Body of pancreas (tissue), 4 donors: ENCODE data around the gene CACNG6. TPM values are rescaled to one million over a fixed set of nuclear protein-coding genes. Genes with fewer than 3 reads are reported as not detected.

Experiments used
- ATAC-seq: fragments of 150-250 bp; one replicate; pipeline ENCODE4 v1.9.1; 2016
- DNase-seq, 4 donors: peaks; one replicate each; pipeline ENCODE4 v3.0.0-alpha.2; 2019
- H3K27ac ChIP-seq, 4 donors: fragments of 200-600 bp; sonication (generic); 1 replicate in 3 of 4; 2 replicates in 1 of 4; pipeline versions ENCODE4 v1.5.1 to v1.6.1; 2016 to 2019; ENCODE audit warnings: mild to moderate bottlenecking in 1 of 4, mixed read lengths in 1 of 4, moderate library complexity in 1 of 4
- H3K27me3 ChIP-seq, 2 donors: fragments of 200-600 bp; sonication (generic); one replicate each; pipeline ENCODE4 v1.6.0; 2016; ENCODE audit warnings: mild to moderate bottlenecking in 1 of 2
- H3K36me3 ChIP-seq, 2 donors: fragments of 200-600 bp; sonication (generic); replicated peaks in 1 of 2; 2 replicates each; pipeline ENCODE4 v1.5.1; 2016; ENCODE audit warnings: low read depth in 2 of 2; ENCODE audit not compliant: insufficient read depth in 1 of 2
- H3K4me1 ChIP-seq: fragments of 200-600 bp; sonication (generic); one replicate; pipeline ENCODE4 v1.6.0; 2016
- H3K4me3 ChIP-seq, 2 donors: fragments of 200-600 bp; sonication (generic); 1 replicate in 1 of 2; 2 replicates in 1 of 2; pipeline ENCODE4 v1.5.1; 2016 to 2019
- H3K9me3 ChIP-seq, 3 donors: fragments of 200-600 bp; sonication (generic); 1 replicate in 2 of 3; 2 replicates in 1 of 3; pipeline ENCODE4 v1.5.1; 2016
- POLR2A ChIP-seq, 3 donors: fragments of 450-650 bp; IDR thresholded peaks; one replicate each; pipeline ENCODE4 v1.6.1; 2016; ENCODE audit warnings: antibody characterized with exemption in 3 of 3, mild to moderate bottlenecking in 2 of 3
- WGBS, 2 donors: methylation state at CpG; one replicate each; pipeline ENCODE4 v1.1.5; 2017; 5-methylcytosine and 5-hydroxymethylcytosine counted together
- intact Hi-C: fragments of 100-400 bp; cut with DNase I; formaldehyde crosslinking; loops from one replicate; pipeline ENCODE4 v1.15.1; 2023
- total RNA-seq, 2 donors: library from RNA; depleted of rRNA; stranded (reverse); fragments of >200 nt; gene quantifications; one replicate each; pipeline ENCODE4 v1.1.0, GENCODE V29; 2016
- TF ChIP-seq, protein P1 (sequence below), 7 experiments: fragments of 450-650 bp in 4 of 7; fragments of 200-600 bp in 3 of 7; sonication (generic) in 3 of 7; IDR thresholded peaks; one replicate each; pipeline ENCODE4 v1.5.1; 2016 to 2019; ENCODE audit warnings: antibody characterized with exemption in 7 of 7

Gene CACNG6
- total RNA-seq, 2 donors from 2014 or later: not detected

DNA sequence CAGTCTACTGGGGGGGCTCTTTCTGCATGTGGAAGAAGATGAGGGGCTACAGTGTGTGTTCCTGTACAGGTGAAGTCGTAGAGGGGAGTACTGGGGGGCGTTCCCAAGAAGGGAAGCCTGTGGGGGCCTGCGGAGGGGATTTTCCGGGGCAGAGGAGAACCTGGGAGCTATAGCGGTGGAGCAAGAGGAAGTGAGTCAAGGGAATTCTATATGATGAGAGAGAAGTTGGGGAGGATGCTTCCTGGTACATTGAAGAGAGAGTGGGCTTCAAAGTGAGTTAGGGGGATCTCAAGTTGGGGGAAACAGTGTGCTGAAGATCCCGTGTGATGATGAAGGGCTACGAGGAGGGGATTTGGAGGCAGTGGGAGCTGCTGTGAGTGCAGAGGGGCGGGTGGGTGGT lies 30.6 kb upstream of the CACNG6 start:
- intact Hi-C loops: no loop called here
- Histone ChIP-seq H3K36me3 (no peaks in the 10 kb centered on the region), H3K27me3 (peaks cover 0 to 20% of the 10 kb centered on the region in 2 donors), H3K9me3 (no peaks in the 10 kb centered on the region), H3K4me3 (no peak overlapping the region), H3K4me1 (no peaks in the 10 kb centered on the region), H3K27ac (no peak overlapping the region)
- ATAC-seq: no peak
- DNase-seq: no peak
- WGBS, 2 donors: 2 to 6% methylated on average over 8 of the region's 8 CpGs
- TF ChIP-seq, protein P1, sequence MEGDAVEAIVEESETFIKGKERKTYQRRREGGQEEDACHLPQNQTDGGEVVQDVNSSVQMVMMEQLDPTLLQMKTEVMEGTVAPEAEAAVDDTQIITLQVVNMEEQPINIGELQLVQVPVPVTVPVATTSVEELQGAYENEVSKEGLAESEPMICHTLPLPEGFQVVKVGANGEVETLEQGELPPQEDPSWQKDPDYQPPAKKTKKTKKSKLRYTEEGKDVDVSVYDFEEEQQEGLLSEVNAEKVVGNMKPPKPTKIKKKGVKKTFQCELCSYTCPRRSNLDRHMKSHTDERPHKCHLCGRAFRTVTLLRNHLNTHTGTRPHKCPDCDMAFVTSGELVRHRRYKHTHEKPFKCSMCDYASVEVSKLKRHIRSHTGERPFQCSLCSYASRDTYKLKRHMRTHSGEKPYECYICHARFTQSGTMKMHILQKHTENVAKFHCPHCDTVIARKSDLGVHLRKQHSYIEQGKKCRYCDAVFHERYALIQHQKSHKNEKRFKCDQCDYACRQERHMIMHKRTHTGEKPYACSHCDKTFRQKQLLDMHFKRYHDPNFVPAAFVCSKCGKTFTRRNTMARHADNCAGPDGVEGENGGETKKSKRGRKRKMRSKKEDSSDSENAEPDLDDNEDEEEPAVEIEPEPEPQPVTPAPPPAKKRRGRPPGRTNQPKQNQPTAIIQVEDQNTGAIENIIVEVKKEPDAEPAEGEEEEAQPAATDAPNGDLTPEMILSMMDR (IDR thresholded peaks at IDR 0.05): no peak
- no peak for TF ChIP-seq POLR2A (IDR thresholded peaks at IDR 0.05)

DNA sequence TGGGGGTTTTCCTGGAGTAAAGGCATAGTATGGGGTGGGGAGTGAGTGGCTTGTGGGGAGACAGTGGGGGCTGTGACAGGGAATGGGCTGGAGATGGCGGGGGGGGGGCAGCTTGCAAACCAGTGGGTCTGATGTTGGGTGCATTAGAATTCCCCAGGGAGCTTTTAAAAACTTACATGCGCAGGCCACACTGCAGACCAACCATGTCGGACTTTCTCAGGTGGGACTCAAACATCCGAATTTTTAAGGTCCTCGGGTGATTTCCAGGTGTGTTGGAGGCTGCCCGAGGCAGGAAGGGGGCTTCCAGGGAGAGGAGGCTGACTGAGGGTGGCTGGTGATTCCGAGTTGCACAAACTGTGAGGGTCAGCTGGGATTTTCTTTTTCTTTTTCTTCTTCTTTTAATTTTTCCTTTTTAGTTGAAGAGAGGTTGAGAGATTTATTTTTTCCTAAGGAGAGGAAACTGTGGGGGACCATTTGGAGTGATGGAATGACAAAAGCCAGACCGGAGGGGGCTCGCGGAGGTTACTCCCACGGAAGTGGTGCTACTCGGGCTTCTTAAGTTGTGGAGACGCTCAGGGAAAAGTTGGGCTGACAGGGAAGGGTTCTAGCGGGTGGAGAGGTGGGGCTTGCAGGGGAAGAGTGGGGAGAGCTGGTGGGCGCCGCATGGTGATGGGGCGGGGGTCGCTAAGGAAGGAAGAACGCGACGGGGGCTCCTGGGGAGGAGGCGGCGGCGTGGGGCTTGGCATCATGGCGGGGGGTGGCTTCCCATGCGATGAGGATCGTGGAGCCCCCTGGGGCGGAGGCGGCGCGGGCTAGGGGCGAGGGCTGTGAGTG lies 29.7 kb upstream of the CACNG6 start:
- no peak for DNase-seq
- intact Hi-C loops: no loop called here
- Histone ChIP-seq H3K36me3 (no peaks in the 10 kb centered on the region), H3K4me3 (no peak overlapping the region), H3K9me3 (no peaks in the 10 kb centered on the region), H3K27me3 (peaks cover 0 to 20% of the 10 kb centered on the region in 2 donors), H3K27ac (no peak overlapping the region), H3K4me1 (no peaks in the 10 kb centered on the region)
- WGBS, 2 donors: 2 to 3% methylated on average over 25 to 28 of the region's 32 CpGs
- no peak for ATAC-seq
- no peak for TF ChIP-seq POLR2A (IDR thresholded peaks at IDR 0.05)
- TF ChIP-seq, protein P1 (IDR thresholded peaks at IDR 0.05): no peak

GRCh38 chr19:53962887-53963431 lies 28.5 kb upstream of the CACNG6 start, which contains the start of gene CACNG8:
Gene CACNG8 (plus strand): TSS chr19:53962937.
- H3K9me3 ChIP-seq: no peaks in the 10 kb centered on the region
- DNase-seq (no peak), ATAC-seq (no peak)
- TF ChIP-seq, protein P1 (IDR thresholded peaks at IDR 0.05): no peak
- TF ChIP-seq POLR2A (IDR thresholded peaks at IDR 0.05): no peak
- H3K4me1 ChIP-seq: no peaks in the 10 kb centered on the region
- no peak within 1 kb of the TSS for H3K27ac ChIP-seq
- H3K4me3 ChIP-seq: no peak within 1 kb of the TSS
- H3K27me3 ChIP-seq: peaks cover 0 to 20% of the 10 kb centered on the region in 2 donors
- intact Hi-C loops: no loop called here
- no peaks in the 10 kb centered on the region for H3K36me3 ChIP-seq
- 1 to 7% methylated on average over 3 to 34 of the region's 55 CpGs for WGBS, 2 donors

- Histone ChIP-seq H3K4me1 (no peaks in the 10 kb centered on the region), H3K9me3 (no peaks in the 10 kb centered on the region), H3K36me3 (no peaks in the 10 kb centered on the region), H3K27ac (no peak overlapping the region), H3K27me3 (peaks cover 0 to 12% of the 10 kb centered on the region in 2 donors), H3K4me3 (no peak overlapping the region)
- no peak for TF ChIP-seq POLR2A (IDR thresholded peaks at IDR 0.05)
- TF ChIP-seq, protein P1 (IDR thresholded peaks at IDR 0.05): no peak
- intact Hi-C loops: no loop called here
- no peak for ATAC-seq
- DNase-seq: no peak
- WGBS, 2 donors: 47 to 58% methylated on average over 11 of the region's 11 CpGs
Observed at GRCh38 chr19:53965091-53965490, 26.3 kb upstream of the CACNG6 start.
